BLaER1 treated with 17β-estradiol and CSF1 and Interleukin-3, amounts not matched to agents 10 nM and 100 nM (cell line): ENCODE measurements around the gene TTLL5.
A peak's percentile ranks its signal among the peaks of the same experiment; 100 is the strongest.

Experiments
- H3K27ac ChIP-seq, 11 experiments: shearing (Covaris generic); formaldehyde crosslinking; 2 replicates each; pipeline ENCODE4 v1.8.1; 2022
- H3K27me3 ChIP-seq, 11 experiments: shearing (Covaris generic); formaldehyde crosslinking; 2 replicates each; pipeline ENCODE4 v1.8.1; 2022
- H3K36me3 ChIP-seq, 11 experiments: shearing (Covaris generic); formaldehyde crosslinking; 2 replicates each; pipeline ENCODE4 v1.8.1; 2022
- H3K4me1 ChIP-seq, 10 experiments: shearing (Covaris generic); formaldehyde crosslinking; 2 replicates each; pipeline ENCODE4 v1.8.1; 2022
- H3K4me2 ChIP-seq, 11 experiments: shearing (Covaris generic); formaldehyde crosslinking; 2 replicates each; pipeline ENCODE4 v1.8.1; 2022
- H3K4me3 ChIP-seq, 10 experiments: shearing (Covaris generic); formaldehyde crosslinking; 2 replicates each; pipeline ENCODE4 v1.8.1; 2022
- H3K9ac ChIP-seq, 11 experiments: shearing (Covaris generic); formaldehyde crosslinking; 2 replicates each; pipeline ENCODE4 v1.8.1; 2022
- H3K9me3 ChIP-seq, 11 experiments: shearing (Covaris generic); formaldehyde crosslinking; replicated peaks in 1 of 11; 2 replicates each; pipeline ENCODE4 v1.8.1; 2022
- H4K20me1 ChIP-seq, 11 experiments: shearing (Covaris generic); formaldehyde crosslinking; 2 replicates each; pipeline ENCODE4 v1.8.1; 2022
- Cebpa-rat ChIP-seq, 11 experiments: shearing (Covaris generic); IDR thresholded peaks; 2 replicates each; pipeline ENCODE4 v1.8.1; 2022

Gene TTLL5

GRCh38 chr14:75715926-75716780, 55.1 kb downstream of the TTLL5 start:
- TF ChIP-seq Cebpa-rat (IDR thresholded peaks at IDR 0.05) = no peak
- no peaks in the 10 kb centered on the region for H3K27me3 ChIP-seq
- peak overlapping the region in 3 of 11 experiments; percentile 6 to 76 (median 62); a peak in 5 of 22 replicates for H3K4me2 ChIP-seq
- no peak overlapping the region for H3K27ac ChIP-seq
- H4K20me1 ChIP-seq = no peaks in the 10 kb centered on the region
- peaks cover 39 to 78% (median 56%) of the 10 kb centered on the region in 11 experiments for H3K36me3 ChIP-seq
- H3K9ac ChIP-seq = no peak overlapping the region
- no peaks in the 10 kb centered on the region for H3K9me3 ChIP-seq
- peaks cover 0 to 39% (median 0%) of the 10 kb centered on the region in 10 experiments; a peak in 7 of 20 replicates for H3K4me1 ChIP-seq
- no peak overlapping the region for H3K4me3 ChIP-seq

- no peak overlapping the region for H3K4me3 ChIP-seq
- H4K20me1 ChIP-seq = no peaks in the 10 kb centered on the region
- H3K27me3 ChIP-seq = no peaks in the 10 kb centered on the region
- H3K4me1 ChIP-seq = peaks cover 0 to 44% (median 0%) of the 10 kb centered on the region in 10 experiments; a peak in 7 of 20 replicates
- no peak overlapping the region for H3K27ac ChIP-seq
- no peak overlapping the region for H3K9ac ChIP-seq
- TF ChIP-seq Cebpa-rat (IDR thresholded peaks at IDR 0.05) = no peak
- no peak overlapping the region for H3K4me2 ChIP-seq
- H3K36me3 ChIP-seq = peaks cover 45 to 78% (median 62%) of the 10 kb centered on the region in 11 experiments
- H3K9me3 ChIP-seq = no peaks in the 10 kb centered on the region
Observed at GRCh38 chr14:75717729-75718128, 56.7 kb downstream of the TTLL5 start.

- H3K4me1 ChIP-seq = peaks cover 0 to 48% (median under 1%) of the 10 kb centered on the region in 10 experiments; a peak in 9 of 20 replicates
- no peak overlapping the region for H3K4me2 ChIP-seq
- H3K27me3 ChIP-seq = no peaks in the 10 kb centered on the region
- H3K9ac ChIP-seq = no peak overlapping the region
- H3K9me3 ChIP-seq = no peaks in the 10 kb centered on the region
- peaks cover 49 to 78% (median 63%) of the 10 kb centered on the region in 11 experiments for H3K36me3 ChIP-seq
- H4K20me1 ChIP-seq = no peaks in the 10 kb centered on the region
- H3K4me3 ChIP-seq = no peak overlapping the region
- TF ChIP-seq Cebpa-rat (IDR thresholded peaks at IDR 0.05) = no peak
- H3K27ac ChIP-seq = no peak overlapping the region
Observed at GRCh38 chr14:75718199-75718598, 57.2 kb downstream of the TTLL5 start.

GRCh38 chr14:75720116-75720515, 59.1 kb downstream of the TTLL5 start:
- Histone ChIP-seq H3K4me3 (no peak overlapping the region), H3K9ac (no peak overlapping the region), H3K4me2 (peak overlapping the region in 1 of 11 experiments; percentile 25; a peak in 1 of 22 replicates), H3K4me1 (peaks cover 0 to 58% (median 7%) of the 10 kb centered on the region in 10 experiments; a peak in 12 of 20 replicates), H3K27ac (no peak overlapping the region), H3K27me3 (no peaks in the 10 kb centered on the region), H4K20me1 (no peaks in the 10 kb centered on the region), H3K36me3 (peaks cover 49 to 88% (median 77%) of the 10 kb centered on the region in 11 experiments), H3K9me3 (0 out of 22 replicates have a peak, but pooled peaks cover 0 to 3% (median 0%) of the 10 kb centered on the region in 11 experiments)
- no peak for TF ChIP-seq Cebpa-rat (IDR thresholded peaks at IDR 0.05)

- peaks cover 57 to 97% (median 84%) of the 10 kb centered on the region in 11 experiments for H3K36me3 ChIP-seq
- H3K4me3 ChIP-seq = no peak overlapping the region
- TF ChIP-seq Cebpa-rat (IDR thresholded peaks at IDR 0.05) = no peak
- peaks cover 0 to 12% (median 2%) of the 10 kb centered on the region in 11 experiments; a peak in 7 of 22 replicates for H3K9me3 ChIP-seq
- peak overlapping the region in 2 of 11 experiments; percentile 41 to 59; a peak in 5 of 22 replicates for H3K4me2 ChIP-seq
- no peaks in the 10 kb centered on the region for H4K20me1 ChIP-seq
- H3K27me3 ChIP-seq = no peaks in the 10 kb centered on the region
- no peak overlapping the region for H3K27ac ChIP-seq
- no peak overlapping the region for H3K9ac ChIP-seq
- peaks cover 0 to 49% (median 7%) of the 10 kb centered on the region in 10 experiments; a peak in 12 of 20 replicates for H3K4me1 ChIP-seq
Observed at GRCh38 chr14:75720842-75721498, 59.9 kb downstream of the TTLL5 start.

- TF ChIP-seq Cebpa-rat (IDR thresholded peaks at IDR 0.05) = no peak
- H3K4me3 ChIP-seq = no peak overlapping the region
- H3K4me2 ChIP-seq = peak overlapping the region in 6 of 11 experiments; percentile 15 to 69 (median 24); a peak in 8 of 22 replicates
- no peak overlapping the region for H3K9ac ChIP-seq
- H3K9me3 ChIP-seq = peaks cover 13 to 29% (median 19%) of the 10 kb centered on the region in 11 experiments
- H3K27ac ChIP-seq = peak overlapping the region in 1 of 11 experiments; percentile 24; a peak in 2 of 22 replicates
- H3K4me1 ChIP-seq = peaks cover 0 to 36% (median 7%) of the 10 kb centered on the region in 10 experiments; a peak in 12 of 20 replicates
- H3K27me3 ChIP-seq = no peaks in the 10 kb centered on the region
- no peaks in the 10 kb centered on the region for H4K20me1 ChIP-seq
- peaks cover 67 to 100% (median 89%) of the 10 kb centered on the region in 11 experiments for H3K36me3 ChIP-seq
Observed at GRCh38 chr14:75723716-75724115, 62.7 kb downstream of the TTLL5 start.

GRCh38 chr14:75724414-75725204, 63.6 kb downstream of the TTLL5 start:
- peak overlapping the region in 2 of 11 experiments; percentile 32 to 69; a peak in 4 of 22 replicates for H3K4me2 ChIP-seq
- no peak overlapping the region for H3K4me3 ChIP-seq
- H3K36me3 ChIP-seq = peaks cover 58 to 91% (median 81%) of the 10 kb centered on the region in 11 experiments
- no peak for TF ChIP-seq Cebpa-rat (IDR thresholded peaks at IDR 0.05)
- H3K9ac ChIP-seq = no peak overlapping the region
- H3K27ac ChIP-seq = no peak overlapping the region; a peak in 1 of 22 replicates
- peaks cover 13 to 29% (median 19%) of the 10 kb centered on the region in 11 experiments for H3K9me3 ChIP-seq
- H3K27me3 ChIP-seq = no peaks in the 10 kb centered on the region
- H4K20me1 ChIP-seq = no peaks in the 10 kb centered on the region
- H3K4me1 ChIP-seq = peaks cover 0 to 36% (median 7%) of the 10 kb centered on the region in 10 experiments; a peak in 12 of 20 replicates

- no peak for TF ChIP-seq Cebpa-rat (IDR thresholded peaks at IDR 0.05)
Observed at GRCh38 chr14:75725481-75725880, 64.4 kb downstream of the TTLL5 start.

More at GRCh38 chr14:75725481-75725880, 64.4 kb downstream of the TTLL5 start:
- no peak overlapping the region for H3K4me3 ChIP-seq
- H3K4me2 ChIP-seq = no peak overlapping the region
- peaks cover 13 to 29% (median 19%) of the 10 kb centered on the region in 11 experiments for H3K9me3 ChIP-seq
- peaks cover 0 to 30% (median 7%) of the 10 kb centered on the region in 10 experiments; a peak in 12 of 20 replicates for H3K4me1 ChIP-seq
- no peak overlapping the region for H3K27ac ChIP-seq
- no peak overlapping the region for H3K9ac ChIP-seq
- H3K27me3 ChIP-seq = no peaks in the 10 kb centered on the region
- H4K20me1 ChIP-seq = no peaks in the 10 kb centered on the region
- peaks cover 51 to 86% (median 75%) of the 10 kb centered on the region in 11 experiments for H3K36me3 ChIP-seq
